ENCODE data around the gene PAPPA2. TPM values are rescaled to one million over a fixed set of nuclear protein-coding genes. Genes with fewer than 3 reads are reported as not detected.

Gene PAPPA2
- total and polyA plus RNA-seq, 12 donors, result 0.06 to 1.3 (median 0.29) TPM

DNA sequence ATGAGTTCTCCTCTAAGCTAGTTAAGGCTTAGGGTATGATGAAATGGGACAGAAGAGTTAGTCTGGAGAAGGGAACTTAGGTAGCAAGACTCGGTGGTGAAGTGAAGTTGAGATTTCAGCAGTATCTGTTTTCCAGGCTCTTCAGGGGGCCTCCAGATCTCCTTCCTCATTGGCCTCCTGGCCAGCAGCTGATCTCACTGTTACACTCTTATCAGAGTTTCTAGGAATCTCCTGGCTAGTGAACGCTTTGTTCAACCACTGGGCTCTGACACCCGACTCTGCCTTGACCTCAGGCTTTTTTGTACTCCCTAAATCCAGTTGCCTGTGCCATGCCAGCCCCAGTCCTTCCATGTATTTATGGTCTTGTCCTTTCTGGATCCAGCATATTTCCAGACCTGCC is 390.5 kb downstream of the PAPPA2 start:
- no peaks in the 10 kb centered on the region for H3K27me3 ChIP-seq
- peaks cover 0 to 15% (median 0%) of the 10 kb centered on the region in 9 donors for H3K4me1 ChIP-seq
- H3K36me3 ChIP-seq, result no peaks in the 10 kb centered on the region
- DNase-seq (peak in 1 of 2 donors; percentile 9), ATAC-seq (peak in 7 of 8 donors; percentile 38 to 85 (median 78))
- H3K27ac ChIP-seq, result peak overlapping the region in 1 of 10 donors; percentile 15
- no peak overlapping the region for H3K4me3 ChIP-seq
- no peak for TF ChIP-seq CTCF (IDR thresholded peaks at IDR 0.05)
- WGBS, 2 donors, result 18 to 32% methylated on average over 3 of the region's 3 CpGs
- no peaks in the 10 kb centered on the region for H3K9me3 ChIP-seq
- intact Hi-C loops (cut with DNase I), result no loop called here

DNA sequence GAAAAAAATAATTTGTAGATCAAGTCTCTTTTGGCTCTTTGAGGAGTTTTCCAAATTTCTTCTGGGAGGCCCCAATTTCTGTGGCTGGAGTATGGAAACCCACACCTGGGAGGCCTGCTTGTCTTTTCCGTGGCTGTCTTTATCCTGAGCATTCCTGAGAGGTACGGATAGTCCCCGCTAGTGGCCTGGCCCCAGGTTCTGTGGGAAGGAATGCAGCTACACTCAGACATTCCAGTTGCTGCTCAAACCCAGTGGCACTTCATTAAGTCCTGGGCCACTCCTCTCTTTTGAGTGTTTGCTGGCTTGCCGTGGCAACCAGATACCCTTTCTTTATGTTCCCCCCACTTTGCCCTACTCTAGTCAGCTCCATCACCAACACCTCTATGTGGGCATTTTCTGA is 391.1 kb downstream of the PAPPA2 start:
- H3K4me3 ChIP-seq, result no peak overlapping the region
- WGBS, 2 donors, result 68 to 70% methylated on average over 4 of the region's 4 CpGs
- no peak for DNase-seq
- intact Hi-C loops (cut with DNase I), result no loop called here
- H3K4me1 ChIP-seq, result peaks cover 0 to 15% (median 0%) of the 10 kb centered on the region in 9 donors
- no peaks in the 10 kb centered on the region for H3K9me3 ChIP-seq
- no peaks in the 10 kb centered on the region for H3K36me3 ChIP-seq
- no peak for TF ChIP-seq CTCF (IDR thresholded peaks at IDR 0.05)
- ATAC-seq, result no peak
- H3K27ac ChIP-seq, result peak overlapping the region in 1 of 10 donors; percentile 15
- H3K27me3 ChIP-seq, result no peaks in the 10 kb centered on the region

DNA sequence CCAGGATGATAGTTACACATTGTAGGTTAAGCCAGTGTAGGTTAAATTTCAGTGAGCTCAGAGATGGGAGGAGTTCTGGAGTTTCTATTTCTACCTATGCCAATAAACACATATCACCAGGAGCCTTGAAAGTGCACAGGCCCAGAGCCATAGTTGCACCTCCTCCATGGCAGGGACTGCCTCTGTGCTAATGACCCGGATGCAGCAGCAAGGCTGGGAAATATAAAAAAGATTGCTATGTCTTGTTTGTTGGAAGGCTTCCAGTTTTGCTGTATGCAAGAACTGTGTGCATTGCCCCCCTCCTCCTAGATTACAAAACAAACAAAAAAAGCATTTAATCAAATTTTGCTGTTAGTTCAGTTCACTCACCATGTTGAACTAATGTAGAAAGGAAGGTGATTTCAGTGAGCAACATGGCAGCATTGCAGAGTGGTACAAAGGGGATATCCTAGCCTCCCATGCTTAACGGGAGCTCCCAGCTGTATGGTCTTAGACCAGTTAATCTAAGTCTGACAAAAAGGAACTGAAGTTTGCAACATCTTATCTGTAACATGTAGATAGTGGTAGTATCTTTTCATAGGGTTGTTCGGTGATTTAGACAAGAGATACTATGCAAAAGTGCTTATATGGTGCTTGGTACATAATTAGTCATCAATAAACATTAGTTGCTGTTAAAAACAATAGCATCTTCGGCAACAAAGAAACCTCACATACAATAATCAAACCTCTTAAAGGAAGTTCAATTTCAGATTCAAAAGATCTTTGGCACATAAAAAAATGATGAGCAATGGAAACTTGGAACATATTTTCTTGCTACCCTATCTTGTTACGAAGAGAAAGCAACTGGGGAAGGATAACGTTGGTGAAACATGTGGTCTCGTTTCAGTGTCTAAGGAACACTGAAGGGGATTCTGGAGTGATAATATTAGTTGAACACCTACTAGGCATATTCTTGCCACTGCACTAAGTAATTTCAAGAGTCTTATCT is 392.1 kb downstream of the PAPPA2 start:
- DNase-seq (no peak), ATAC-seq (peak in 1 of 8 donors; percentile 29)
- H3K36me3 ChIP-seq, result no peaks in the 10 kb centered on the region
- intact Hi-C loops (cut with DNase I), result no loop called here
- no peak for TF ChIP-seq CTCF (IDR thresholded peaks at IDR 0.05)
- H3K27me3 ChIP-seq, result no peaks in the 10 kb centered on the region
- no peaks in the 10 kb centered on the region for H3K9me3 ChIP-seq
- no peak overlapping the region for H3K4me3 ChIP-seq
- peaks cover 0 to 15% (median 0%) of the 10 kb centered on the region in 9 donors for H3K4me1 ChIP-seq
- no peak overlapping the region for H3K27ac ChIP-seq
- 76 to 82% methylated on average over 7 of the region's 7 CpGs for WGBS, 2 donors

DNA sequence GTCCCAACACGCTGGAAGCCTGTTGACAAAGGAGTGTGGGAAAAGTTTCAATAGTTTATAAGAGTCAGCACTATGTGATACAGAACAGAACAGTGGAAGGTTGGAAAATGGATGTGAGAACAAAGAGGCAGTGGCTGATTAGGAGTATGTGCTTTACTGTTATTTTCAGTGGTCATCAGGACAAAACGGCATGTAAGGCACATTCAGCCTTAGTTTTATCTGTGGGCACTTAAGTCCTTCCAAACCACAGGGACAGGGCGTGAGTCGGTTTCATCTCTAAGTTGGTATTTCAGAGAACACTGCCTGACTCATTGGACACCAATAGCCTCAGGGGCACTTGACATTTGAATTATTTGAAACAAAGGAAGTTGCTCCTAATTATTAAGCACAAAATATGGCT is 394.7 kb downstream of the PAPPA2 start:
- H3K4me3 ChIP-seq, result no peak overlapping the region
- H3K27ac ChIP-seq, result no peak overlapping the region
- no peak for DNase-seq
- H3K9me3 ChIP-seq, result no peaks in the 10 kb centered on the region
- H3K36me3 ChIP-seq, result no peaks in the 10 kb centered on the region
- intact Hi-C loops (cut with DNase I), result no loop called here
- H3K4me1 ChIP-seq, result peaks cover 0 to 15% (median 0%) of the 10 kb centered on the region in 9 donors
- H3K27me3 ChIP-seq, result no peaks in the 10 kb centered on the region
- 33 to 39% methylated on average over 4 of the region's 4 CpGs for WGBS, 2 donors
- TF ChIP-seq CTCF (IDR thresholded peaks at IDR 0.05), result no peak
- ATAC-seq, result peak in 4 of 8 donors; percentile 25 to 85 (median 38)
